ENCODE results near the gene NRF1.

Gene NRF1

DNA sequence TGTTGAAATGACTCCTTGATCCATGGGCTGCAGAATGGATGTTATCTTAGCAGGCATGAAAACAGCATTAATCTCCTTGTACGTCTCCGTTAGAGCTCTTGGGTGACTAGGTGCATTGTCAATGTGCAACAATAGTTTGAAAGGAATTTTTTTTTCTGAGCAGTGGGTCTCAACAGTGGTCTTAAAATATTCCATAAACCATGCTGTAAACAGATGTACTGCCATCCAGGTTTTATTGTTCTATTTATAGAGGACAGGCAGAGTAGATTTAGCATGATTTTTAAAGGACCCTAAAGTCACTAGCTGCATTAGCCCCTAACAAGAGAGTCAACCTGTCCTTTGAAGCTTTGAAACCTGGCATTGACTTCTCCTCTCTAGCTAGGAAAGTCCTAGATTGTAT is 64.0 kb downstream of the NRF1 start:
- H3K4me1 ChIP-seq (ENCODE audit: control insufficient read depth, insufficient read depth, low read length) = no peaks in the 10 kb centered on the region

GRCh38 chr7:129676017-129676897 is 64.7 kb downstream of the NRF1 start:
- no peak overlapping the region for H3K9ac ChIP-seq (ENCODE audit: low read length)
- H3K27me3 ChIP-seq (ENCODE audit: control insufficient read depth, insufficient read depth, low read length) = no peaks in the 10 kb centered on the region
- H3K36me3 ChIP-seq (ENCODE audit: control insufficient read depth, insufficient read depth, low read length) = peaks cover 5% of the 10 kb centered on the region
- H3K4me1 ChIP-seq (ENCODE audit: control insufficient read depth, insufficient read depth, low read length) = no peaks in the 10 kb centered on the region
- H3K4me3 ChIP-seq (ENCODE audit: low read length) = no peak overlapping the region
- H3K9me3 ChIP-seq (ENCODE audit: control insufficient read depth, low read length) = no peaks in the 10 kb centered on the region

More for the DNA sequence above, 64.0 kb downstream of the NRF1 start:
- Histone ChIP-seq H3K9me3 (ENCODE audit: control insufficient read depth, low read length) (no peaks in the 10 kb centered on the region), H3K4me3 (ENCODE audit: low read length) (no peak overlapping the region), H3K9ac (ENCODE audit: low read length) (no peak overlapping the region), H3K36me3 (ENCODE audit: control insufficient read depth, insufficient read depth, low read length) (peaks cover 5% of the 10 kb centered on the region), H3K27me3 (ENCODE audit: control insufficient read depth, insufficient read depth, low read length) (no peaks in the 10 kb centered on the region)

GRCh38 chr7:129677796-129678195 is 66.3 kb downstream of the NRF1 start:
- Histone ChIP-seq H3K9ac (ENCODE audit: low read length) (no peak overlapping the region), H3K4me3 (ENCODE audit: low read length) (no peak overlapping the region), H3K9me3 (ENCODE audit: control insufficient read depth, low read length) (no peaks in the 10 kb centered on the region), H3K27me3 (ENCODE audit: control insufficient read depth, insufficient read depth, low read length) (no peaks in the 10 kb centered on the region), H3K4me1 (ENCODE audit: control insufficient read depth, insufficient read depth, low read length) (no peaks in the 10 kb centered on the region), H3K36me3 (ENCODE audit: control insufficient read depth, insufficient read depth, low read length) (peaks cover 5% of the 10 kb centered on the region)

DNA sequence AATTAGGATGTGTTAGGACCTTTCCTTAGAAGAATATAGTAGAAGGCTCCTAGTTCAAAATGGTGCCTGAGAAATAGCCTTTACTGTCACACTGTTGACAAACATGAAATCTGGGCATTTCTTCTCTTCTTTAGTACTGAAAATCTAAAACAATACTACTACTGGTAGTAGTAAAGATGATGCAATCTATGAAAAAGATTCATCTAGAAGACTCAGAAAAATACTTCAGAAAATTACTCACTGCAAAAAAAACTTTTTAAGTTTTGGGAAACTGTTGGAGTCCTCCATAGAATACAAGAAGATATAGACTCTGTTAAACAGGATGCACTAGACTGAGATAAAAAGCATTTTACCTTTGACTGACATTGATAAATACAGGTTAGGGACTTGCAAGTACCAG is 67.1 kb downstream of the NRF1 start:
- Histone ChIP-seq H3K27me3 (ENCODE audit: control insufficient read depth, insufficient read depth, low read length) (no peaks in the 10 kb centered on the region), H3K9ac (ENCODE audit: low read length) (no peak overlapping the region)

DNA sequence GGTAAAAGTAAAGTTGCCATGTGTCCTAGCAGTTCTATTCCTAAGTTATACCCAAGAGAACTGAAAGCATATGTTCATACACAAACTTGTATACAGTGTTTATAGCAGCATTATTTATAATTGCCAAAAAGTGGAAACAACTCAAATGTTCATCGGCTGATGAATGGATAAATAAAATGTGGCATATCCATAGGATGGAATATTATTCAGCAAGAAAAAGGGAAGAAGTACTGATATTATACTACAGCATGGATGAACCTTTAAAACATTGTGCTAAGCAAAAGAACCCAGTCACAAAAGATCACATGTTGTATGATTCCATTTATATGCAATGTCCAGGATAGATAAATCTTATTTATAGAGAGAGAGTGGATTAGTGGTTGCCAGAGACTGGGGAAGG is 68.9 kb downstream of the NRF1 start:
- no peak overlapping the region for H3K9ac ChIP-seq (ENCODE audit: low read length)
- no peaks in the 10 kb centered on the region for H3K27me3 ChIP-seq (ENCODE audit: control insufficient read depth, insufficient read depth, low read length)
- peaks cover 5% of the 10 kb centered on the region for H3K36me3 ChIP-seq (ENCODE audit: control insufficient read depth, insufficient read depth, low read length)
- no peak overlapping the region for H3K4me3 ChIP-seq (ENCODE audit: low read length)
- no peaks in the 10 kb centered on the region for H3K9me3 ChIP-seq (ENCODE audit: control insufficient read depth, low read length)
- H3K4me1 ChIP-seq (ENCODE audit: control insufficient read depth, insufficient read depth, low read length) = no peaks in the 10 kb centered on the region

More for the DNA sequence above, 67.1 kb downstream of the NRF1 start:
- Histone ChIP-seq H3K9me3 (ENCODE audit: control insufficient read depth, low read length) (no peaks in the 10 kb centered on the region), H3K4me1 (ENCODE audit: control insufficient read depth, insufficient read depth, low read length) (no peaks in the 10 kb centered on the region), H3K36me3 (ENCODE audit: control insufficient read depth, insufficient read depth, low read length) (peaks cover 5% of the 10 kb centered on the region), H3K4me3 (ENCODE audit: low read length) (no peak overlapping the region)

DNA sequence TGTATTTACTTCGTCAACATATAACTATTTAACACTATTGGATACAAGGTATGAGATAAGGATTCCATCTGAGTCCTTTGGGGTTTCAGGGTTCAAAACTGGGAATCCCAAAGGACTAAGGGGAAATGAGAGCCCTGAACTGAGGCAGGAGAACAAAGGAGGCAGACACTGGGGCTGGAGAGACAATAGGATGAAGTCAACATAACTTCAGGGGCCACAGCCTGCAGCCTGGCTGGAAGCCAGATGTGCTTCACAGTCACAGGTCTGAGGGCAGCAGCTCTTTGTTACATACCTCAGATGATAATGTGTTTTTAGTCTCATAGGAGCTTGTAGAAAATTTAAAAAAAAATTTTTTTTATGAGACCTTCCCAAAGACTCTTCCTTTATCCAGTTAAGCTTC is 73.3 kb downstream of the NRF1 start:
- H3K9ac ChIP-seq (ENCODE audit: low read length) = no peak overlapping the region
- H3K36me3 ChIP-seq (ENCODE audit: control insufficient read depth, insufficient read depth, low read length) = no peaks in the 10 kb centered on the region
- no peaks in the 10 kb centered on the region for H3K27me3 ChIP-seq (ENCODE audit: control insufficient read depth, insufficient read depth, low read length)
- H3K9me3 ChIP-seq (ENCODE audit: control insufficient read depth, low read length) = no peaks in the 10 kb centered on the region
- H3K4me1 ChIP-seq (ENCODE audit: control insufficient read depth, insufficient read depth, low read length) = peaks cover 5% of the 10 kb centered on the region
- H3K4me3 ChIP-seq (ENCODE audit: low read length) = no peak overlapping the region

DNA sequence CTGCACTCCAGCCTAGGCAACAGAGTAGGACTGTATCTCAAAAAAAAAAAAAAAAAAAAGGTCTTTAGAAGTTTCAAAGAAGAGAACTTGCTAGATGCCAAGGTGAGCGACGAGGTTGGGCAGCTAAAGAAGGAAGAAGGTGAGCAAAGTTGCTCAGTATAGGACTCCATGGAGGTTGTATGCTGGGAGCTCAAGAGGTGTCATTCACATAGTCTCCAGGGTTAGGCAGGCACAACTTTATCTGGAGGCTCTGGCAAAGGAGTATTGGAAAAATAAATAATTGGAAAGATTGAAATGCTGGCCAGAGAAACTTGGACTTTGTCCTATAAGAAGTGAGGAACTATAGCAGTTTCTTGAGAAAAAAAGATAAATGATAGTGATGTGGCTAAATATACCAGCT is 74.5 kb downstream of the NRF1 start:
- no peak overlapping the region for H3K9ac ChIP-seq (ENCODE audit: low read length)
- H3K36me3 ChIP-seq (ENCODE audit: control insufficient read depth, insufficient read depth, low read length) = no peaks in the 10 kb centered on the region
- H3K9me3 ChIP-seq (ENCODE audit: control insufficient read depth, low read length) = no peaks in the 10 kb centered on the region
- no peak overlapping the region for H3K4me3 ChIP-seq (ENCODE audit: low read length)
- no peaks in the 10 kb centered on the region for H3K27me3 ChIP-seq (ENCODE audit: control insufficient read depth, insufficient read depth, low read length)
- H3K4me1 ChIP-seq (ENCODE audit: control insufficient read depth, insufficient read depth, low read length) = peaks cover 5% of the 10 kb centered on the region

GRCh38 chr7:129688503-129689222 is 77.1 kb downstream of the NRF1 start:
- Histone ChIP-seq H3K27me3 (ENCODE audit: control insufficient read depth, insufficient read depth, low read length) (no peaks in the 10 kb centered on the region), H3K9me3 (ENCODE audit: control insufficient read depth, low read length) (no peaks in the 10 kb centered on the region), H3K4me1 (ENCODE audit: control insufficient read depth, insufficient read depth, low read length) (peaks cover 5% of the 10 kb centered on the region), H3K4me3 (ENCODE audit: low read length) (no peak overlapping the region), H3K36me3 (ENCODE audit: control insufficient read depth, insufficient read depth, low read length) (no peaks in the 10 kb centered on the region), H3K9ac (ENCODE audit: low read length) (no peak overlapping the region)

- Histone ChIP-seq H3K4me3 (ENCODE audit: low read length) (no peak overlapping the region), H3K36me3 (ENCODE audit: control insufficient read depth, insufficient read depth, low read length) (no peaks in the 10 kb centered on the region), H3K4me1 (ENCODE audit: control insufficient read depth, insufficient read depth, low read length) (peaks cover 5% of the 10 kb centered on the region), H3K9ac (ENCODE audit: low read length) (no peak overlapping the region), H3K9me3 (ENCODE audit: control insufficient read depth, low read length) (no peaks in the 10 kb centered on the region), H3K27me3 (ENCODE audit: control insufficient read depth, insufficient read depth, low read length) (no peaks in the 10 kb centered on the region)
Observed at GRCh38 chr7:129689995-129690581, 78.6 kb downstream of the NRF1 start.

- Histone ChIP-seq H3K9me3 (ENCODE audit: control insufficient read depth, low read length) (no peaks in the 10 kb centered on the region), H3K36me3 (ENCODE audit: control insufficient read depth, insufficient read depth, low read length) (no peaks in the 10 kb centered on the region), H3K9ac (ENCODE audit: low read length) (no peak overlapping the region), H3K4me3 (ENCODE audit: low read length) (no peak overlapping the region), H3K4me1 (ENCODE audit: control insufficient read depth, insufficient read depth, low read length) (peaks cover 5% of the 10 kb centered on the region), H3K27me3 (ENCODE audit: control insufficient read depth, insufficient read depth, low read length) (no peaks in the 10 kb centered on the region)
Observed at GRCh38 chr7:129690701-129691100, 79.2 kb downstream of the NRF1 start.

GRCh38 chr7:129698516-129699418 is 87.2 kb downstream of the NRF1 start:
- H3K9me3 ChIP-seq (ENCODE audit: control insufficient read depth, low read length) = no peaks in the 10 kb centered on the region
- H3K27me3 ChIP-seq (ENCODE audit: control insufficient read depth, insufficient read depth, low read length) = no peaks in the 10 kb centered on the region
- peaks cover 13% of the 10 kb centered on the region for H3K4me1 ChIP-seq (ENCODE audit: control insufficient read depth, insufficient read depth, low read length)
- H3K9ac ChIP-seq (ENCODE audit: low read length) = no peak overlapping the region
- no peaks in the 10 kb centered on the region for H3K36me3 ChIP-seq (ENCODE audit: control insufficient read depth, insufficient read depth, low read length)
- H3K4me3 ChIP-seq (ENCODE audit: low read length) = no peak overlapping the region

All from mucosa of stomach (tissue), 1 donor.